ENCODE results near the gene LPP. TPM values are rescaled to one million over a fixed set of nuclear protein-coding genes. Genes with fewer than 3 reads are reported as not detected.

Gene LPP
- total and polyA plus RNA-seq, 2 donors (not counting 1 experiment from before 2014, with no cell fraction given) = 7.6 to 81.7 TPM

DNA sequence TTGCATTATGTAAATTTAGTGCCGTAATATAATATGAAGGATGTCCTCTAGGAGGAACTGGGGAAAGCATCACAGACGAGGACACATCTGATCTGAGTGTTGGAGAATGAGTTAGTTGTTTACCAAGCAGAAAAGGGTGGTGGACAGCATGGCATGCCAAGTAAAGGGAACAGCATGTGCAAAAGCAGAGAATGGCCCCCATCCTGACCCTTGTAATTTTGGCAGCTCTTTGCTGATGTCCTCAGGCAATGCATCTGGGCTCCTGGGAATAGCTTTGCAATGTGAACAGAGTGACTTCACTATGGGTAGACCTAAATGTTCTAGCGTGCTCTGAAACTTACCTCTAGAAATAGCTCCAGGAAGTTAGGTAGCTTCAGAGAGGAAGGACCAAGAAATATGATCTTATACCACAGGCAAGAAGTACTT, 263.3 kb downstream of the LPP start:
- peak overlapping the region; percentile 50 for H3K4me3 Mint-ChIP-seq
- no peaks in the 10 kb centered on the region for H3K27me3 Mint-ChIP-seq
- H3K4me2 ChIP-seq (replicated peaks; ENCODE audit: low read depth, low read length, poor library complexity, severe bottlenecking) = peak overlapping the region; percentile 52
- peaks cover 47 to 55% of the 10 kb centered on the region in 2 donors for H3K4me1 ChIP-seq (ENCODE audit: control insufficient read depth in 2 of 2, insufficient read depth in 2 of 2, low read length in 2 of 2)
- H3K79me2 ChIP-seq (ENCODE audit: control insufficient read depth, insufficient read depth, low read length) = peaks cover 4% of the 10 kb centered on the region
- no peaks in the 10 kb centered on the region for H4K20me1 ChIP-seq (ENCODE audit: control insufficient read depth, insufficient read depth, low read length, poor library complexity, severe bottlenecking)
- peak overlapping the region; percentile 25 for H2AFZ ChIP-seq (ENCODE audit: insufficient read depth, low read depth, low read length, poor library complexity, severe bottlenecking)
- WGBS (ENCODE audit: insufficient coverage) = 22% methylated on average over 2 of the region's 3 CpGs
- ChIA-PET CTCF (interaction anchor here (1.2 to 2.7 kb wide), 6 partner anchors 11 to 677 kb away, joined by 3 to 13 read pairs (median 4); no protein-coding TSS in a partner anchor), POLR2A (interaction anchor here (0.7 to 1.8 kb wide), 3 partner anchors 16 to 28 kb away, joined by 3 to 6 read pairs (median 4); no protein-coding TSS in a partner anchor)
- ATAC-seq (ENCODE audit: low read depth) (peak; percentile 18), DNase-seq (peak; percentile 40)
- H3K27me3 ChIP-seq (replicated peaks in 1 of 4; ENCODE audit: control extremely low read depth in 1 of 4, control insufficient read depth in 3 of 4, insufficient read depth in 4 of 4, low read length in 3 of 4) = no peaks in the 10 kb centered on the region
- intact Hi-C loops (cut with micrococcal nuclease) = loop anchor here (2.0 kb wide), 1 partner anchor 16 kb away; no protein-coding TSS in a partner anchor
- H3K27ac ChIP-seq (ENCODE audit: low read length in 2 of 2) = peak overlapping the region; percentile 63 to 71
- H3K4me1 Mint-ChIP-seq = peaks cover 54% of the 10 kb centered on the region
- H3K36me3 ChIP-seq (replicated peaks in 1 of 2; ENCODE audit: control extremely low read depth in 1 of 2, control insufficient read depth in 1 of 2, extremely low read depth in 1 of 2, insufficient read depth in 2 of 2, low read length in 1 of 2) = no peaks in the 10 kb centered on the region
- H3K9me3 ChIP-seq (ENCODE audit: control extremely low read depth in 1 of 3, control insufficient read depth in 2 of 3, insufficient read depth in 1 of 3, low read length in 2 of 3) = peaks cover 0 to 1% (median 0%) of the 10 kb centered on the region in 3 donors
- H3K4me3 ChIP-seq (ENCODE audit: control extremely low read depth in 1 of 5, extremely low read depth in 1 of 5, insufficient read depth in 1 of 5, low read depth in 2 of 5, low read length in 4 of 5) = peak overlapping the region in 2 of 5 experiments; percentile 1 to 22
- no peak for TF ChIP-seq EZH2 (IDR thresholded peaks at IDR 0.05; ENCODE audit: borderline replicate concordance, insufficient read depth, low read depth, low read length, poor library complexity, severe bottlenecking)
- TF ChIP-seq, protein P1, sequence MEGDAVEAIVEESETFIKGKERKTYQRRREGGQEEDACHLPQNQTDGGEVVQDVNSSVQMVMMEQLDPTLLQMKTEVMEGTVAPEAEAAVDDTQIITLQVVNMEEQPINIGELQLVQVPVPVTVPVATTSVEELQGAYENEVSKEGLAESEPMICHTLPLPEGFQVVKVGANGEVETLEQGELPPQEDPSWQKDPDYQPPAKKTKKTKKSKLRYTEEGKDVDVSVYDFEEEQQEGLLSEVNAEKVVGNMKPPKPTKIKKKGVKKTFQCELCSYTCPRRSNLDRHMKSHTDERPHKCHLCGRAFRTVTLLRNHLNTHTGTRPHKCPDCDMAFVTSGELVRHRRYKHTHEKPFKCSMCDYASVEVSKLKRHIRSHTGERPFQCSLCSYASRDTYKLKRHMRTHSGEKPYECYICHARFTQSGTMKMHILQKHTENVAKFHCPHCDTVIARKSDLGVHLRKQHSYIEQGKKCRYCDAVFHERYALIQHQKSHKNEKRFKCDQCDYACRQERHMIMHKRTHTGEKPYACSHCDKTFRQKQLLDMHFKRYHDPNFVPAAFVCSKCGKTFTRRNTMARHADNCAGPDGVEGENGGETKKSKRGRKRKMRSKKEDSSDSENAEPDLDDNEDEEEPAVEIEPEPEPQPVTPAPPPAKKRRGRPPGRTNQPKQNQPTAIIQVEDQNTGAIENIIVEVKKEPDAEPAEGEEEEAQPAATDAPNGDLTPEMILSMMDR (IDR thresholded peaks at IDR 0.05) = no peak
- peak overlapping the region; percentile 8 for H3K9ac ChIP-seq (ENCODE audit: low read length)
- H3K9me3 Mint-ChIP-seq (ENCODE audit: insufficient read depth) = no peaks in the 10 kb centered on the region
- peak overlapping the region; percentile 76 for H3K27ac Mint-ChIP-seq

DNA sequence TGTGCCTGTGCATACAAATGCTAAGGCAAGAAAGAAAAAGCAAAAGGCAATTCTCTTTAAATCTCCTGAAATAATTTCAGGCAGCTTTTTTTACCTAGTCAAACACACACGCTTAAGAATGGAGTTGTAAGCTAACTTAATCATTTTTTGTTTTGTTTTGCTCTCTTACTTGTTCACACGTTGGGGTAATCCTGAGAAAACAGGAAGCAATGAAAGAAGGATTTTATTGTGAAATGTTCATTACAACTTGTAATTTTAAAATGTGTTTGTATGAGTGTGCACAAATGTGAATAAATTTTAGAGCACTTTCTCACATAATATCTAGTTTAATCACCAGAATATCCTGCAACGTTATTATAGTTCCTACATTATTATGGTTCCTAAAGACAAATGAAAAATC, 263.8 kb downstream of the LPP start:
- Histone ChIP-seq H4K20me1 (ENCODE audit: control insufficient read depth, insufficient read depth, low read length, poor library complexity, severe bottlenecking) (no peaks in the 10 kb centered on the region), H3K4me1 (ENCODE audit: control insufficient read depth in 2 of 2, insufficient read depth in 2 of 2, low read length in 2 of 2) (peaks cover 52 to 60% of the 10 kb centered on the region in 2 donors), H3K4me3 (ENCODE audit: control extremely low read depth in 1 of 5, extremely low read depth in 1 of 5, insufficient read depth in 1 of 5, low read depth in 2 of 5, low read length in 4 of 5) (peak overlapping the region in 1 of 5 experiments; percentile 22), H3K9ac (ENCODE audit: low read length) (peak overlapping the region; percentile 8), H3K27me3 (replicated peaks in 1 of 4; ENCODE audit: control extremely low read depth in 1 of 4, control insufficient read depth in 3 of 4, insufficient read depth in 4 of 4, low read length in 3 of 4) (no peaks in the 10 kb centered on the region), H3K36me3 (replicated peaks in 1 of 2; ENCODE audit: control extremely low read depth in 1 of 2, control insufficient read depth in 1 of 2, extremely low read depth in 1 of 2, insufficient read depth in 2 of 2, low read length in 1 of 2) (no peaks in the 10 kb centered on the region), H3K9me3 (ENCODE audit: control extremely low read depth in 1 of 3, control insufficient read depth in 2 of 3, insufficient read depth in 1 of 3, low read length in 2 of 3) (peaks cover 0 to 1% (median 0%) of the 10 kb centered on the region in 3 donors), H3K27ac (ENCODE audit: low read length in 2 of 2) (peak overlapping the region; percentile 63 to 71), H3K4me2 (replicated peaks; ENCODE audit: low read depth, low read length, poor library complexity, severe bottlenecking) (peak overlapping the region; percentile 52), H3K79me2 (ENCODE audit: control insufficient read depth, insufficient read depth, low read length) (peaks cover 4% of the 10 kb centered on the region), H2AFZ (ENCODE audit: insufficient read depth, low read depth, low read length, poor library complexity, severe bottlenecking) (peak overlapping the region; percentile 25)
- Mint-ChIP-seq H3K27ac (peak overlapping the region; percentile 76), H3K4me1 (peaks cover 58% of the 10 kb centered on the region), H3K4me3 (peak overlapping the region; percentile 50), H3K27me3 (no peaks in the 10 kb centered on the region), H3K9me3 (ENCODE audit: insufficient read depth) (no peaks in the 10 kb centered on the region)
- no peak for ATAC-seq (ENCODE audit: low read depth)
- no CpG with 5 or more reads among the region's 3 CpGs for WGBS (ENCODE audit: insufficient coverage)
- TF ChIP-seq, protein P1 (IDR thresholded peaks at IDR 0.05) = no peak
- TF ChIP-seq EZH2 (IDR thresholded peaks at IDR 0.05; ENCODE audit: borderline replicate concordance, insufficient read depth, low read depth, low read length, poor library complexity, severe bottlenecking) = no peak
- intact Hi-C loops (cut with micrococcal nuclease) = loop anchor here (2.0 kb wide), 1 partner anchor 17 kb away; no protein-coding TSS in a partner anchor
- ChIA-PET POLR2A (interaction anchor here (0.6 to 1.8 kb wide), 3 partner anchors 9 to 20 kb away, joined by 3 to 6 read pairs (median 4); no protein-coding TSS in a partner anchor), CTCF (interaction anchor here (1.2 to 2.7 kb wide), 5 partner anchors 11 to 677 kb away, joined by 3 to 13 read pairs (median 4); no protein-coding TSS in a partner anchor)
- no peak for DNase-seq
